ENCODE data around the gene PRPF40A.

GRCh38 chr2:152683400-152683799 is 33.9 kb downstream of the PRPF40A start:
- TF ChIP-seq, protein P1, sequence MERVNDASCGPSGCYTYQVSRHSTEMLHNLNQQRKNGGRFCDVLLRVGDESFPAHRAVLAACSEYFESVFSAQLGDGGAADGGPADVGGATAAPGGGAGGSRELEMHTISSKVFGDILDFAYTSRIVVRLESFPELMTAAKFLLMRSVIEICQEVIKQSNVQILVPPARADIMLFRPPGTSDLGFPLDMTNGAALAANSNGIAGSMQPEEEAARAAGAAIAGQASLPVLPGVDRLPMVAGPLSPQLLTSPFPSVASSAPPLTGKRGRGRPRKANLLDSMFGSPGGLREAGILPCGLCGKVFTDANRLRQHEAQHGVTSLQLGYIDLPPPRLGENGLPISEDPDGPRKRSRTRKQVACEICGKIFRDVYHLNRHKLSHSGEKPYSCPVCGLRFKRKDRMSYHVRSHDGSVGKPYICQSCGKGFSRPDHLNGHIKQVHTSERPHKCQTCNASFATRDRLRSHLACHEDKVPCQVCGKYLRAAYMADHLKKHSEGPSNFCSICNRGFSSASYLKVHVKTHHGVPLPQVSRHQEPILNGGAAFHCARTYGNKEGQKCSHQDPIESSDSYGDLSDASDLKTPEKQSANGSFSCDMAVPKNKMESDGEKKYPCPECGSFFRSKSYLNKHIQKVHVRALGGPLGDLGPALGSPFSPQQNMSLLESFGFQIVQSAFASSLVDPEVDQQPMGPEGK (CRISPR knock-in tag; IDR thresholded peaks at IDR 0.05; ENCODE audit: borderline replicate concordance), result no peak
- no peak for TF ChIP-seq TOX (CRISPR knock-in tag; IDR thresholded peaks at IDR 0.05; ENCODE audit: borderline replicate concordance)
- TF ChIP-seq BACH2 (CRISPR knock-in tag; IDR thresholded peaks at IDR 0.05; ENCODE audit: borderline replicate concordance), result no peak
- TF ChIP-seq TSHZ2 (CRISPR knock-in tag; IDR thresholded peaks at IDR 0.05), result no peak
- no peak for TF ChIP-seq ARNTL (CRISPR knock-in tag; IDR thresholded peaks at IDR 0.05; ENCODE audit: borderline replicate concordance, low read depth)
- TF ChIP-seq RARB (CRISPR knock-in tag; IDR thresholded peaks at IDR 0.05), result no peak
- TF ChIP-seq POU6F1 (CRISPR knock-in tag; IDR thresholded peaks at IDR 0.05; ENCODE audit: borderline replicate concordance, low read depth), result no peak
- TF ChIP-seq PPARA (CRISPR knock-in tag; IDR thresholded peaks at IDR 0.05; ENCODE audit: borderline replicate concordance), result no peak
- no peak for TF ChIP-seq TCF4 (CRISPR knock-in tag; IDR thresholded peaks at IDR 0.05; ENCODE audit: borderline replicate concordance)
